Hematopoietic multipotent progenitor cell (in vitro differentiated cells): ENCODE measurements around the gene BIRC7. TPM values are rescaled to one million over a fixed set of nuclear protein-coding genes. Genes with fewer than 3 reads are reported as not detected.

Experiments used
- DNase-seq, 3 donors: peaks; one replicate each; pipeline ENCODE4 v3.0.0-alpha.2; 2011 to 2015; ENCODE audit warnings: low read depth in 2 of 3, low spot score in 2 of 3
- total RNA-seq: library from RNA; depleted of rRNA; stranded (reverse); fragments of >200 nt; gene quantifications from one replicate; pipeline ENCODE4 v1.2.3, GENCODE V29; 2012

BIRC7 gene
- total RNA-seq, 1 donor: not detected

GRCh38 chr20:63261060-63261794 lies 25.5 kb downstream of the BIRC7 start:
- no peak for DNase-seq

GRCh38 chr20:63261795-63262528 lies 26.3 kb downstream of the BIRC7 start:
- no peak for DNase-seq

GRCh38 chr20:63262836-63263235 lies 27.1 kb downstream of the BIRC7 start:
- DNase-seq: no peak

- DNase-seq: no peak
These were observed 28.3 kb downstream of the BIRC7 start for GRCh38 chr20:63264000-63264399.

- DNase-seq: no peak
These were observed 28.8 kb downstream of the BIRC7 start for GRCh38 chr20:63264519-63264918.

GRCh38 chr20:63265891-63266515 lies 30.3 kb downstream of the BIRC7 start:
- DNase-seq: no peak

- DNase-seq: no peak
These were observed 32.0 kb downstream of the BIRC7 start for GRCh38 chr20:63267691-63268090.

- DNase-seq: no peak
These were observed 32.6 kb downstream of the BIRC7 start for GRCh38 chr20:63268256-63268655.

- DNase-seq: no peak
These were observed 33.1 kb downstream of the BIRC7 start for GRCh38 chr20:63268671-63269439.

GRCh38 chr20:63269724-63270123 lies 34.0 kb downstream of the BIRC7 start:
- no peak for DNase-seq

GRCh38 chr20:63270606-63271325 lies 35.1 kb downstream of the BIRC7 start:
- no peak for DNase-seq

- DNase-seq: peak; percentile 62 to 91 (median 90)
These were observed 36.7 kb downstream of the BIRC7 start, which contains the start of gene ARFGAP1 for GRCh38 chr20:63272105-63273058. Gene ARFGAP1, plus strand, starts transcription at chr20:63272813. Its CDS starts 2,768 bp downstream, at chr20:63275581.

GRCh38 chr20:63273059-63273579 lies 37.4 kb downstream of the BIRC7 start:
- DNase-seq: no peak

GRCh38 chr20:63273635-63274380 lies 38.1 kb downstream of the BIRC7 start:
- DNase-seq: no peak

- no peak for DNase-seq
These were observed 38.9 kb downstream of the BIRC7 start for GRCh38 chr20:63274381-63275228.

GRCh38 chr20:63275825-63276224 lies 40.1 kb downstream of the BIRC7 start:
- DNase-seq: no peak

- no peak for DNase-seq
These were observed 41.3 kb downstream of the BIRC7 start for GRCh38 chr20:63276956-63277355.
